IMR-90 (cell line): ENCODE measurements around the gene FMO1. TPM values are rescaled to one million over a fixed set of nuclear protein-coding genes. Genes with fewer than 3 reads are reported as not detected.

Source experiments
- ATAC-seq: fragments of 200-7000 bp; cut with Tn5 transposase; 2 replicates; pipeline ENCODE4 v1.9.1; 2020; ENCODE audit warnings: low read depth, mild to moderate bottlenecking, moderate library complexity
- BruUV-seq: library from RNA; stranded (reverse); fragments of 400-500 nt; replicated peaks from 2 replicates; lab custom pipeline; 2021; lab: Mats Ljungman, UMichigan
- CTCF ChIA-PET: fragments of 300-600 bp; formaldehyde crosslinking; extraction: SDS; loops from one replicate; lab custom pipeline; 2021; ENCODE audit warnings: antibody characterized with exemption; lab: Yijun Ruan, JAX
- POLR2A ChIA-PET: fragments of 300-600 bp; sonication (Branson Sonifier 250); formaldehyde crosslinking; loops from one replicate; lab custom pipeline; 2022; ENCODE audit warnings: antibody characterized with exemption; ENCODE audit not compliant: unreplicated experiment; lab: Charles Lee
- DNase-seq: peaks from one replicate; pipeline ENCODE4 v3.0.0; 2013
- H2AFZ ChIP-seq: replicated peaks from 2 replicates; pipeline ENCODE3; 2013; ENCODE audit warnings: low read length, mild to moderate bottlenecking; ENCODE audit not compliant: poor library complexity
- H2AK5ac ChIP-seq: 2 replicates; pipeline ENCODE4 v1.6.1; 2013; ENCODE audit warnings: low read depth, low read length, inconsistent platforms
- H2AK9ac ChIP-seq: replicated peaks from 2 replicates; pipeline ENCODE3; 2013; ENCODE audit warnings: mild to moderate bottlenecking, low read depth, low read length, moderate library complexity; ENCODE audit not compliant: poor library complexity
- H2BK120ac ChIP-seq: 2 replicates; pipeline ENCODE4 v1.6.1; 2013; ENCODE audit warnings: low read depth, low read length, inconsistent platforms
- H2BK15ac ChIP-seq: 3 replicates; pipeline ENCODE4 v1.6.1; 2013; ENCODE audit warnings: low read depth, low read length, inconsistent platforms
- H2BK20ac ChIP-seq: 2 replicates; pipeline ENCODE4 v1.6.1; 2013; ENCODE audit warnings: low read depth, mild to moderate bottlenecking, inconsistent platforms, low read length, moderate library complexity
- H2BK5ac ChIP-seq: 2 replicates; pipeline ENCODE4 v1.6.1; 2013; ENCODE audit warnings: mild to moderate bottlenecking, low read depth, low read length, inconsistent platforms; ENCODE audit not compliant: poor library complexity, severe bottlenecking
- H3K14ac ChIP-seq: replicated peaks from 2 replicates; pipeline ENCODE4 v1.6.1; 2013; ENCODE audit warnings: low read depth, low read length, inconsistent platforms
- H3K18ac ChIP-seq: 2 replicates; pipeline ENCODE4 v1.6.1; 2013; ENCODE audit warnings: low read depth, low read length, control low read depth
- H3K23ac ChIP-seq: 2 replicates; pipeline ENCODE4 v1.6.1; 2013; ENCODE audit warnings: low read depth, low read length, inconsistent platforms
- H3K27ac ChIP-seq: 2 replicates; pipeline ENCODE4 v1.5.1; 2013; ENCODE audit warnings: mild to moderate bottlenecking, control low read depth, low read length; ENCODE audit not compliant: insufficient read depth
- H3K27me3 ChIP-seq: 2 replicates; pipeline ENCODE4 v1.6.1; 2013; ENCODE audit warnings: low read length; ENCODE audit not compliant: control insufficient read depth, insufficient read depth
- H3K36me3 ChIP-seq: 2 replicates; pipeline ENCODE4 v1.6.1; 2013; ENCODE audit warnings: low read length, mixed read lengths; ENCODE audit not compliant: control insufficient read depth, insufficient read depth
- H3K4ac ChIP-seq: 2 replicates; pipeline ENCODE4 v1.6.1; 2013; ENCODE audit warnings: low read depth, low read length, inconsistent platforms
- H3K4me1 ChIP-seq: 2 replicates; pipeline ENCODE4 v1.6.1; 2013; ENCODE audit warnings: low read length, mixed read lengths; ENCODE audit not compliant: control insufficient read depth, insufficient read depth
- H3K4me2 ChIP-seq: 2 replicates; pipeline ENCODE4 v1.6.1; 2013; ENCODE audit warnings: low read depth, mild to moderate bottlenecking, control low read depth, low read length, moderate library complexity
- H3K4me3 ChIP-seq: 2 replicates; pipeline ENCODE4 v1.5.1; 2013; ENCODE audit warnings: low read depth, mild to moderate bottlenecking, control low read depth, low read length, moderate library complexity; ENCODE audit not compliant: insufficient read depth
- H3K56ac ChIP-seq: 2 replicates; pipeline ENCODE4 v1.6.1; 2013; ENCODE audit warnings: low read length, inconsistent platforms; ENCODE audit not compliant: insufficient read depth; ENCODE audit errors: extremely low read depth
- H3K79me1 ChIP-seq, 2 experiments: 2 replicates each; pipeline ENCODE4 v1.6.1; 2013; ENCODE audit warnings: low read length in 2 of 2, inconsistent platforms in 1 of 2, low read depth in 1 of 2
- H3K9ac ChIP-seq: 2 replicates; pipeline ENCODE4 v1.6.1; 2013; ENCODE audit warnings: low read depth, low read length, control low read depth
- H3K9me1 ChIP-seq: 2 replicates; pipeline ENCODE4 v1.6.1; 2013; ENCODE audit warnings: low read length, inconsistent platforms; ENCODE audit not compliant: insufficient read depth
- H3K9me3 ChIP-seq: 2 replicates; pipeline ENCODE4 v1.6.1; 2013; ENCODE audit warnings: low read length; ENCODE audit not compliant: control insufficient read depth, insufficient read depth
- H4K20me1 ChIP-seq: 2 replicates; pipeline ENCODE4 v1.6.1; 2013; ENCODE audit warnings: low read length, inconsistent platforms; ENCODE audit not compliant: insufficient read depth
- H4K5ac ChIP-seq: 2 replicates; pipeline ENCODE4 v1.6.1; 2013; ENCODE audit warnings: mild to moderate bottlenecking, low read depth, low read length, control low read depth
- H4K8ac ChIP-seq, 2 experiments: 2 replicates each; pipeline ENCODE4 v1.6.1; 2013; ENCODE audit warnings: low read depth in 2 of 2, low read length in 2 of 2, control low read depth in 1 of 2, inconsistent platforms in 1 of 2
- H4K91ac ChIP-seq: 2 replicates; pipeline ENCODE4 v1.6.1; 2013; ENCODE audit warnings: low read depth, low read length, inconsistent platforms; ENCODE audit not compliant: insufficient read depth
- BHLHE40 ChIP-seq: fragments of 150-350 bp; IDR thresholded peaks from 2 replicates; pipeline ENCODE4 v1.6.1; 2016; ENCODE audit warnings: mild to moderate bottlenecking, low read depth, low read length
- CEBPB ChIP-seq: IDR thresholded peaks from 2 replicates; pipeline ENCODE4 v1.6.1; 2012; ENCODE audit warnings: low read depth, low read length, improper control_type of control experiment
- CHD1 ChIP-seq: IDR thresholded peaks from 2 replicates; pipeline ENCODE4 v1.6.1; 2012; ENCODE audit warnings: low read depth, low read length, improper control_type of control experiment
- FOS ChIP-seq: fragments of 150-350 bp; IDR thresholded peaks from 2 replicates; pipeline ENCODE4 v1.6.1; 2016; ENCODE audit warnings: low read depth, low read length
- MAFK ChIP-seq: IDR thresholded peaks from 2 replicates; pipeline ENCODE4 v1.6.1; 2012; ENCODE audit warnings: low read depth, low read length, improper control_type of control experiment
- MAZ ChIP-seq: IDR thresholded peaks from 2 replicates; pipeline ENCODE4 v1.6.1; 2012; ENCODE audit warnings: low read depth, mild to moderate bottlenecking, low read length, improper control_type of control experiment, moderate library complexity, borderline replicate concordance
- MXI1 ChIP-seq: IDR thresholded peaks from 2 replicates; pipeline ENCODE4 v1.6.1; 2012; ENCODE audit warnings: low read depth, mild to moderate bottlenecking, low read length, moderate library complexity, borderline replicate concordance
- NFE2L2 ChIP-seq: fragments of 150-350 bp; IDR thresholded peaks from 2 replicates; pipeline ENCODE4 v1.6.1; 2016; ENCODE audit warnings: low read depth, mild to moderate bottlenecking, low read length
- POLR2A ChIP-seq: IDR thresholded peaks from 2 replicates; pipeline ENCODE4 v1.6.1; 2012; ENCODE audit warnings: mild to moderate bottlenecking, low read depth, low read length
- RAD21 ChIP-seq: IDR thresholded peaks from 2 replicates; pipeline ENCODE4 v1.6.1; 2012; ENCODE audit warnings: low read length, improper control_type of control experiment
- RCOR1 ChIP-seq: IDR thresholded peaks from 2 replicates; pipeline ENCODE4 v1.6.1; 2012; ENCODE audit warnings: mild to moderate bottlenecking, low read length, improper control_type of control experiment; ENCODE audit not compliant: insufficient replicate concordance
- RFX5 ChIP-seq: IDR thresholded peaks from 2 replicates; pipeline ENCODE4 v1.8.0; 2012; ENCODE audit warnings: low read depth, mild to moderate bottlenecking, low read length, moderate library complexity
- SMC3 ChIP-seq: fragments of 150-350 bp; IDR thresholded peaks from 2 replicates; pipeline ENCODE4 v1.6.1; 2016; ENCODE audit warnings: low read depth, mild to moderate bottlenecking, antibody characterized with exemption, low read length, moderate library complexity
- WGBS, 2 experiments: methylation state at CpG; one replicate each; pipeline versions ENCODE4 v1.1.5 to v1.1.7; 2013; ENCODE audit warnings: missing lambda C conversion rate in 2 of 2; ENCODE audit not compliant: insufficient read length in 1 of 2; ENCODE audit errors: extremely low coverage in 2 of 2; 5-methylcytosine and 5-hydroxymethylcytosine counted together
- dilution Hi-C: fragments of 300-500 bp; cut with HindIII; formaldehyde crosslinking; loops from one replicate; pipeline ENCODE4 v1.14.3; 2018; ENCODE audit warnings: low sequenced_read_pairs; ENCODE audit not compliant: unreplicated experiment
- in situ Hi-C: fragments of 300-500 bp; cut with MboI; formaldehyde crosslinking; loops from 3 replicates; pipeline ENCODE4 v1.14.3; 2019; ENCODE audit warnings: low sequenced_read_pairs, inconsistent platforms, mixed read lengths
- intact Hi-C: fragments of 100-400 bp; cut with micrococcal nuclease; formaldehyde crosslinking; loops from 2 replicates; pipeline ENCODE4 v1.10.0; 2022
- polyA plus RNA-seq, 3 experiments: library from polyadenylated mRNA; depleted of rRNA; stranded (reverse); fragments of >200 nt; gene quantifications; 2 replicates each; pipeline ENCODE4 v1.2.3, GENCODE V29; 2012; ENCODE audit warnings: low replicate concordance in 1 of 3
- total RNA-seq: library from RNA; depleted of rRNA; stranded (reverse); fragments of >200 nt; gene quantifications from 2 replicates; pipeline ENCODE4 v1.2.3, GENCODE V29; 2012
- TF ChIP-seq, protein P1 (sequence below): fragments of 150-350 bp; IDR thresholded peaks from 2 replicates; pipeline ENCODE4 v1.6.1; 2016; ENCODE audit warnings: low read depth, mild to moderate bottlenecking, low read length, moderate library complexity, borderline replicate concordance
- TF ChIP-seq, protein P2 (sequence below): fragments of 150-350 bp; IDR thresholded peaks from 2 replicates; pipeline ENCODE4 v1.6.1; 2017; ENCODE audit warnings: mild to moderate bottlenecking, antibody characterized with exemption, low read length, low read depth
- TF ChIP-seq, protein P3 (sequence below): conservative IDR thresholded peaks from 2 replicates; pipeline ENCODE4 v1.5.1; 2012; ENCODE audit warnings: mild to moderate bottlenecking, low read depth, low read length, improper control_type of control experiment

Gene FMO1
- total and polyA plus RNA-seq, 2 of the 4 experiments (the other 2 are of a cell fraction), result not detected

DNA sequence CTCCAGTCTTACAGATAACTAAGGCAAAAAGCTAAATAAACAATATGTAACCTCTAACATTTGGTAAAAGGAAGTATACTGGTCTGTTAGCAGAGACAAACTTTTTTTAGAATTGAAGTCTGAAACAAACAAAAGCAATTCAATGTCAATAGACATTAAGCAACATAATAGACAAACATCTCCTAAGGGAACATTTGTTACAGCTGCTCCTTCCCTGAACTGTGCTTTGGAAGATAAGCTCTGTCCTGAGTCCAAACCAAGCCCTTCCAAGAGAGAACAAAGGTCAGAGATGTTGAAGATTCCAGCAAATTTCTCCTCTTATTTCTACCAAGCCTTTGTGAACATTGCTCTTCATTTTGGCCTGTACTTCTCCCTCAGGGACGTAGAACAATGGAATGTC lies 37.9 kb upstream of the FMO1 start:
- no peaks in the 10 kb centered on the region for H3K27me3 ChIP-seq
- no CpG with 5 or more reads among the region's 1 CpG for WGBS, 2 experiments
- no peaks in the 10 kb centered on the region for H3K79me1 ChIP-seq
- no peak overlapping the region for H2AFZ ChIP-seq
- H2AK5ac ChIP-seq, result no peak overlapping the region
- no peak overlapping the region for H3K27ac ChIP-seq
- ChIA-PET CTCF (interaction anchor here (1.3 kb wide), 1 partner anchor 12 kb away, joined by 4 read pairs; no protein-coding TSS in a partner anchor), POLR2A (interaction anchor here (0.6 kb wide), 1 partner anchor 16 kb away, joined by 5 read pairs; no protein-coding TSS in a partner anchor)
- no peak overlapping the region for H3K4me3 ChIP-seq
- no peak overlapping the region; the same call in 1 of the 2 replicates for H3K18ac ChIP-seq
- no peak for ATAC-seq
- no peaks in the 10 kb centered on the region for H3K9me3 ChIP-seq
- no TSS peak for BruUV-seq
- no peak overlapping the region for H4K91ac ChIP-seq
- H2AK9ac ChIP-seq, result no peak overlapping the region
- H4K5ac ChIP-seq, result no peak overlapping the region
- no peaks in the 10 kb centered on the region for H3K36me3 ChIP-seq
- H3K4me1 ChIP-seq, result no peaks in the 10 kb centered on the region
- no peak overlapping the region for H3K56ac ChIP-seq
- dilution Hi-C loops, result no loop called here
- intact Hi-C loops, result no loop called here
- no peak overlapping the region for H3K4ac ChIP-seq
- no peak overlapping the region for H2BK15ac ChIP-seq
- no peak overlapping the region for H2BK5ac ChIP-seq
- H2BK20ac ChIP-seq, result no peak overlapping the region
- no peak overlapping the region for H4K8ac ChIP-seq
- H3K9ac ChIP-seq, result no peak overlapping the region
- in situ Hi-C loops, result no loop called here
- no peak overlapping the region for H3K23ac ChIP-seq
- no peak overlapping the region for H3K14ac ChIP-seq
- H4K20me1 ChIP-seq, result no peaks in the 10 kb centered on the region
- no peak for TF ChIP-seq SMC3
- no peak for TF ChIP-seq NFE2L2
- TF ChIP-seq, protein P1, sequence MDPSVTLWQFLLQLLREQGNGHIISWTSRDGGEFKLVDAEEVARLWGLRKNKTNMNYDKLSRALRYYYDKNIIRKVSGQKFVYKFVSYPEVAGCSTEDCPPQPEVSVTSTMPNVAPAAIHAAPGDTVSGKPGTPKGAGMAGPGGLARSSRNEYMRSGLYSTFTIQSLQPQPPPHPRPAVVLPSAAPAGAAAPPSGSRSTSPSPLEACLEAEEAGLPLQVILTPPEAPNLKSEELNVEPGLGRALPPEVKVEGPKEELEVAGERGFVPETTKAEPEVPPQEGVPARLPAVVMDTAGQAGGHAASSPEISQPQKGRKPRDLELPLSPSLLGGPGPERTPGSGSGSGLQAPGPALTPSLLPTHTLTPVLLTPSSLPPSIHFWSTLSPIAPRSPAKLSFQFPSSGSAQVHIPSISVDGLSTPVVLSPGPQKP, result no peak
- TF ChIP-seq RFX5, result no peak
- TF ChIP-seq, protein P2, sequence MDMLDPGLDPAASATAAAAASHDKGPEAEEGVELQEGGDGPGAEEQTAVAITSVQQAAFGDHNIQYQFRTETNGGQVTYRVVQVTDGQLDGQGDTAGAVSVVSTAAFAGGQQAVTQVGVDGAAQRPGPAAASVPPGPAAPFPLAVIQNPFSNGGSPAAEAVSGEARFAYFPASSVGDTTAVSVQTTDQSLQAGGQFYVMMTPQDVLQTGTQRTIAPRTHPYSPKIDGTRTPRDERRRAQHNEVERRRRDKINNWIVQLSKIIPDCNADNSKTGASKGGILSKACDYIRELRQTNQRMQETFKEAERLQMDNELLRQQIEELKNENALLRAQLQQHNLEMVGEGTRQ, result no peak
- TF ChIP-seq BHLHE40, result no peak
- no peak for TF ChIP-seq RAD21
- TF ChIP-seq, protein P3, sequence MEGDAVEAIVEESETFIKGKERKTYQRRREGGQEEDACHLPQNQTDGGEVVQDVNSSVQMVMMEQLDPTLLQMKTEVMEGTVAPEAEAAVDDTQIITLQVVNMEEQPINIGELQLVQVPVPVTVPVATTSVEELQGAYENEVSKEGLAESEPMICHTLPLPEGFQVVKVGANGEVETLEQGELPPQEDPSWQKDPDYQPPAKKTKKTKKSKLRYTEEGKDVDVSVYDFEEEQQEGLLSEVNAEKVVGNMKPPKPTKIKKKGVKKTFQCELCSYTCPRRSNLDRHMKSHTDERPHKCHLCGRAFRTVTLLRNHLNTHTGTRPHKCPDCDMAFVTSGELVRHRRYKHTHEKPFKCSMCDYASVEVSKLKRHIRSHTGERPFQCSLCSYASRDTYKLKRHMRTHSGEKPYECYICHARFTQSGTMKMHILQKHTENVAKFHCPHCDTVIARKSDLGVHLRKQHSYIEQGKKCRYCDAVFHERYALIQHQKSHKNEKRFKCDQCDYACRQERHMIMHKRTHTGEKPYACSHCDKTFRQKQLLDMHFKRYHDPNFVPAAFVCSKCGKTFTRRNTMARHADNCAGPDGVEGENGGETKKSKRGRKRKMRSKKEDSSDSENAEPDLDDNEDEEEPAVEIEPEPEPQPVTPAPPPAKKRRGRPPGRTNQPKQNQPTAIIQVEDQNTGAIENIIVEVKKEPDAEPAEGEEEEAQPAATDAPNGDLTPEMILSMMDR, result no peak
- no peak for TF ChIP-seq POLR2A
- TF ChIP-seq FOS, result no peak
- TF ChIP-seq RCOR1, result no peak
- TF ChIP-seq MAZ, result no peak
- no peak for TF ChIP-seq CEBPB
- TF ChIP-seq CHD1, result no peak
- no peak for TF ChIP-seq MXI1
- TF ChIP-seq MAFK, result no peak
- DNase-seq, result no peak
- no peaks in the 10 kb centered on the region for H3K9me1 ChIP-seq
- no peak overlapping the region for H2BK120ac ChIP-seq
- H3K4me2 ChIP-seq, result no peak overlapping the region
